NCI-H1694 (cell line): ENCODE measurements around the gene CD3D.
"Not testable (repeated sequence)": the region's sequence is repeated elsewhere in the genome, so short reads cannot be mapped to it uniquely, and the experiment has no call there.

ENCODE experiments used
- DNase-seq: peaks from one replicate; lab custom pipeline; 2025; lab: John Stamatoyannopoulos, UW

The CD3D gene

DNA sequence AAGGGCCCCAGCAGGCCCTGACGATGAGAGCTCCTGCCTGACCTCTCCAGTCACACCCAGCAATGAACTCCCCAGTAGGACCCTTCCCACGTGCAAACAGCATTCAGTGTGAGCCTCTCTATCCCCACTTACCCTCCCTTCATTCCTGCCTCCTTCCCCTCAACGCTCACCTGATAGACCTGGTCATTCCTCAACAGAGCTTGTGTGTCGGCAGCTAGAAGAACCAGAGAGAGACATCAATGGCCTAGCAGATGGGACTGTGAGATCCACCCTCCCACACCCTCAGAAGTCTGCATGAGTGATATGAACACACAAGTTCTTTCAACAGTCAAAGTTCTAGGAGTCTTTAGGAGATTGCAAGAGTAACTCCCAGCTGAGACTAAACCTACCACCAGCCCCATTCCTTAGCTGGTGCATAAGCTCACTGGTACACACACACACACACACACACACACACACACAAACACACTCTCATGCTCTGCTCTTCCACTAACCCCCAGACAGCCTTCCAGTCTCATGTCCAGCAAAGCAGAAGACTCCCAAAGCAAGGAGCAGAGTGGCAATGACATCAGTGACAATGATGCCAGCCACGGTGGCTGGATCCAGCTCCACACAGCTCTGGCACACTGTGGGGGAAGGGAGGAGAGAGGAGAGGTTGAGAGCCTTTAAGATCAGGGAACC lies 3.1 kb downstream of the CD3D start:
- DNase-seq: no peak

DNA sequence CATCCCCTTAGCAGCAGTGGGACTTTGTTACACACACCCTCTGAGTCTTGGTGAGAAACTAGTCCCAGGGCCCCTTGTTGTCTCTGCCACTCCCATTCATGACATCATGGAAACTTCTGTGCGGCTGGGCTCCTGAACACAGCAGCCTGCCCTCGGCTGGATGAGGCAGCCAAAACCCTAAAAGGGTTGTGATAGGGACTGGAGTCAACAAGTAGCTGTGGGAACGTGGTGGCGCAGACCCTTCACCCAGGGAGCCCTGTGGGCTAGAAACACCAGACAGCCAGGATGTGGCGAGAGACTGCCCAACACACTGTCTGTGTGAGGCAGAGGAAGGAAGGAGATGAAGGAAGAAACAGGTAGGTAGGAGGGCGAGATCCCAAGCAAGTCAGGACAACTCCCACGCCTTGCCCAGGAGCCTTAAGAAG lies 3.9 kb downstream of the CD3D start:
- DNase-seq: no peak

- DNase-seq: no peak
Observed at GRCh38 chr11:118334745-118335144, 7.8 kb downstream of the CD3D start.

- no peak for DNase-seq
Observed at GRCh38 chr11:118328745-118329144, 13.8 kb downstream of the CD3D start.

- DNase-seq: no peak
Observed at GRCh38 chr11:118325283-118325682, 17.2 kb downstream of the CD3D start.

- no peak for DNase-seq
Observed at GRCh38 chr11:118322721-118323120, 19.8 kb downstream of the CD3D start.

GRCh38 chr11:118321386-118322082 lies 21.0 kb downstream of the CD3D start:
- DNase-seq: no peak

DNA sequence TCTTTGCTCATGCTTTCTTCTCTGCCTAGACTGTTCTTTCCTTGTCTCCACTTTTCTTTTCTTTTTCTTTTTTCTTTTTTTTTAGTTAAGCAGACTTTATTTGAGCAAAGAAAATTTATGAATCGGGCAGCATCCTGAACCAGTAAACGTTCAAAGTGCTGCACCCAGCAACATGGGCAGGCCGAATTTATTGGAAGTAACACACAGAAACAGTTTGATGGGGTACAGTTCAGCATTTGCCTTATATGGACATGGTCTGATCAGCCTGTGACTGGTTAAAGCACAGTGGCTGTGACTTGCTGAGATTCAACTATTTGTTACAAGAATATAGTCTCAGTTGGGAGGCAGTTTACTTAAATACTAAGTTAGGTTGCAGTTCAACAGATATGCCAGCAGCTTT lies 22.0 kb downstream of the CD3D start:
- DNase-seq: no peak

DNA sequence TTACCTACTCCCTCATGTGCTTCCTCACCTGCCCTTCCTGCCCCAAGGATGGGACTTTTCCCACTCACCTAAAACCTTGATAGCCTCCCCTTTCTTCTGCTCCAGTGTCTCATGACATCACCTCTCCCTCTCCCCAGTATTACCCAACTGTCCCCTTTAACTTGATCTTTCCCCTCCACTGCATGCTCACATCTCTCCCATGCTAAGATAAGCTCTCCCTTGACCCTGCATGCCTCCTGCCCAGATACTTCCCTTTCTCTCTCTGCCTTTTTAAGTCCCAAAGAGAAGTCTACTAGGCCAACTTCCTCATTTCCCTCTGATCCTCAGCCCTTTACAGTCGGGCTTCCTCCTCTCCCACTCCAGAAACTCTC lies 23.2 kb downstream of the CD3D start:
- no peak for DNase-seq

DNA sequence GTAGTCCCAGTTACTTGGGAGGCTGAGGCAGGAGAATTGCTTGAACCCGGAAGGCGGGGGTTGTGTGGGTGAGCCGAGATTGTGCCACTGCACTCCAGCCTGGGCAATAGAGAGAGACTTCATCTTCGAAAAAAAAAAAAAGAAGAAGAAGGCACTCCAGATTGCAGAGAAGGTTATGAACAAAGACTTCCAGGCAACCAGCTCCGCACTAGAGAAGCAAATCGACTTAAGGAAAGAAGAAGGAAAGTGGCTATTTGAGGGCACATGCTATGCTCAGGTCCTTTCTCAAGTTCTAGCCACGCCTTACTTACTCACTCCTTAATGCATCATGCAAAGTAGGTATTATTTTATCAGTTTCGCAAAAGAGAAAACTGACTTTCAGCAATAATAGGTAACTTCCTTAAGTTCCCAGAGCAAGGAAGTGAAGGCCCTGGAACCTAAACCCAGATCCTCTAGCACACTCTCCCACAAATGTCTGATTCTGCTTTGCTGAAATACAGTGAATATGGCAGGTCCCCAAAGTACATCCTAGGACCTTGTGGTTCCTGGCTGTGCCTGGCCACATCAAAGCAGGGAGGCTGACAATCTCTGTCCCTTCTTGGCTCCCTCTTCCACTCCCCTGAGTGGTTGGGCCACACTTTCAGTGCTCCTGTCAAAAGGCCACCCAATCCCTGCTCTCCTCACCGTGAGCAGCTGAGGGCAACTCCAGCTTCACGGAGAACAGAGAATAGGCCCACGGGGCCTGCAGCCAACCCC lies 23.7 kb downstream of the CD3D start:
- no peak for DNase-seq

DNA sequence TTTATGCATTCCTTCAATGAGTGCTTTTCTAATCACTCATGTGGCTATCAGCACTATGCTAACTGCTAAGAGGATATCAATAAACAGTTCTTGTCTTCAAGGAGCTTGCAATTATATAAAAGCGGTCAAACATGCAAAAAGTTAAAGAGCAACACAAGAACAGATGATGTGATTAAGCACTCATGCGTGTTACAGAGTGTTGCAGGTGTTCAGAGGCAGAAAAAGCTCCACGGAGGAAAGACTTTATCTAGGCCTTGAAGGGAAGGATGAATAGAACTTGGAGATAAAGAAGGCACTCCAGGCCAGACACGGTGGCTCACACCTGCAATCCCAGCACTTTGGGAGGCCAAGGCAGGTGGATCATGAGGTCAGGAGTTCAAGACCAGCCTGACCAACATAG lies 24.4 kb downstream of the CD3D start:
- DNase-seq: no peak

- no peak for DNase-seq
Observed at GRCh38 chr11:118314988-118315411, 27.5 kb downstream of the CD3D start.

- DNase-seq: no peak
Observed at GRCh38 chr11:118313242-118313641, 29.3 kb downstream of the CD3D start.

DNA sequence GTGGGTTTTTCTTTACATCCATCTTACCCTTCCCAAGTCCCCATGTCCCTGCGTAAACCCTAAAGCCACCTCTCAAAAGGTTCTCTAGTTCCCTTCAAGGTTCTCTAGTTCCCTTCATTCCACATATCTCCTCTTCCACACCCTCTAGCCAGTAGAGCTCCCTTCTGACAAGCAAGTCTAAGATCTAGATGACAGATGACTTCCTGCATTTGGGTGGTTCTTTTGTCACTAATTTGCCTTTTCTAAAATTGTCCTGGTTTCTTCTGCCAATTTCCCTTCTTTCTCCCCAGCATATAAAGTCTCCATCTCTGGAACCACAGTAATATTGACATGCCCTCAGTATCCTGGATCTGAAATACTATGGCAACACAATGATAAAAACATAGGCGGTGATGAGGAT lies 30.2 kb downstream of the CD3D start:
- no peak for DNase-seq

GRCh38 chr11:118311518-118311917 lies 31.0 kb downstream of the CD3D start:
- no peak for DNase-seq

- DNase-seq: no peak
Observed at GRCh38 chr11:118310781-118311485, 31.6 kb downstream of the CD3D start.

DNA sequence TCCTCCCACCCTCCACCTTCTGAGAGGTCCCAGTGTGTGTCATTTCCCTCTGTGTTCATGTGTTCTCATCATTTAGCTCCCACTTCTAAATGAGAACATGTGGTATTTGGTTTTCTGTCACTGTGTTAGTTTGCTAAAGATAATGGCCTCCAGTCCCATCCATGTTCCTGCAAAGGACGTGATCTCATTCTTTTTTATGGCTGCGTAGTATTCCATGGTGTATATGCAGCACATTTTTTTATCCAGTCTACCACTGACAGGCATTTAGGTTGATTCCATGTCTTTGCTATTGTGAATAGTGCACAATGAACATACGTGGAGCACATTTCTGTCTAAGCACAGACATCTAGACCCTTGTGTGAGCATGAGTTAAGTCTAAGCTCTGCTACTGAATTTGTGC lies 32.2 kb downstream of the CD3D start:
- no peak for DNase-seq

DNA sequence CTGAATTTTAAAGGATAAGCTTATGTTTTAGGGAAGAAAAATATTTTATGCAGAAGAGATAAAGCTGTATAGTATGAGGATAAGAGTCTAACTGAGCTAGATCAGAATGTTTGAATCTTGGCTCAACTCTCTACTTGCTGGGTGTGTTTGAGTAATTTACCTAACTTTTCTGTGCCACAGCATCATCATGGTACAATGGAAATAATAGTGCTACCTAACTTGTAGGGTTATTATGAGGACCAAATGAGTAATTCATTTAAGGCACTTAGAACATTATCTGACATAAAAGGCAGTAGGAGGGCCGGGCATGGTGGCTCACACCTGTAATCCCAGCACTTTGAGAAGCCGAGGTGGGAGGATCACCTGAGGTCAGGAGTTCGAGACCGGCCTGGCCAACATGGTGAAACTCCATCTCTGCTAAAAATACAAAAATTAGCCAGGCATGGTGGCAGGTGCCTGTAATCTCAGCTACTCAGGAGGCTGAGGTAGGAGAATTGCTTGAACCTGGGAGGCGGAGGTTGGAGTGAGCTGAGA lies 33.4 kb downstream of the CD3D start:
- not testable (repeated sequence) for DNase-seq

DNA sequence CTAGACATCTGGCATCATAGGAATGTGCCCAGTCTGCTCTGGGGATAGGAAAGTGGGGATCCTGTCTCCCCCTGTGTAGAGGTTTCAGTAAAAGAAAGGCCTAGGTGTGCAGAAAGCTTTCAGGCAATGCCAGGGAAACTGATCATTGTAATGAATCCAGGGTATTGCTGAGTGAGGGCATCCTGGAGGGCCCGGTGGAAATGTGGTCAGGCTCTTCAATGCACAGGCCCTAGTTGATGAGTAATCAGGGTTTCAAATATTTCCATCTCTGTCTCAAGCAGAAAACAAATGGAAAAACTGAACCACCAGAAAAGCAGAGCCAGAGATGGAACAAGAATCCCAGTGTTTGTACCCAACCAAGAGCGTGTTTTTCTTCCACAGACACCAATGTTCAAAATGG lies 35.9 kb downstream of the CD3D start:
- DNase-seq: no peak

- DNase-seq: no peak
Observed at GRCh38 chr11:118305726-118306125, 36.8 kb downstream of the CD3D start.

- no peak for DNase-seq
Observed at GRCh38 chr11:118304568-118305248, 37.8 kb downstream of the CD3D start, which contains the start of gene CD3E. Gene CD3E, plus strand, starts transcription at chr11:118304730. Its CDS starts 223 bp downstream, at chr11:118304953.

- no peak for DNase-seq
Observed at GRCh38 chr11:118304227-118304567, 38.3 kb downstream of the CD3D start.
